Liver (tissue), 9 donors: ENCODE measurements around the gene TSC1. TPM values are rescaled to one million over a fixed set of nuclear protein-coding genes. Genes with fewer than 3 reads are reported as not detected.

Source experiments
- DNase-seq: peaks from one replicate; pipeline ENCODE4 v3.0.0-alpha.2; 2017; ENCODE audit warnings: low spot score
- H3K27ac ChIP-seq, 2 donors: one replicate each; pipeline ENCODE4 v1.7.0; 2013; ENCODE audit warnings: inconsistent platforms in 2 of 2, low read length in 2 of 2, control low read depth in 1 of 2, low read depth in 1 of 2, mild to moderate bottlenecking in 1 of 2
- H3K27me3 ChIP-seq, 4 donors: one replicate each; pipeline versions ENCODE4 v1.6.1 to v1.7.0; 2013; ENCODE audit warnings: low read length in 3 of 4, inconsistent platforms in 1 of 4, mild to moderate bottlenecking in 1 of 4, moderate library complexity in 1 of 4; ENCODE audit not compliant: control insufficient read depth in 4 of 4, insufficient read depth in 4 of 4
- H3K36me3 ChIP-seq, 4 donors: one replicate each; pipeline versions ENCODE4 v1.6.1 to v1.7.0; 2013; ENCODE audit warnings: low read length in 3 of 4, mild to moderate bottlenecking in 3 of 4, low read depth in 1 of 4, moderate library complexity in 1 of 4; ENCODE audit not compliant: control insufficient read depth in 4 of 4, insufficient read depth in 3 of 4
- H3K4me1 ChIP-seq, 4 donors: one replicate each; pipeline versions ENCODE4 v1.6.1 to v1.7.0; 2013; ENCODE audit warnings: low read length in 3 of 4, mild to moderate bottlenecking in 3 of 4, moderate library complexity in 1 of 4; ENCODE audit not compliant: control insufficient read depth in 4 of 4, insufficient read depth in 4 of 4
- H3K4me3 ChIP-seq, 3 donors: one replicate each; pipeline versions ENCODE4 v1.6.1 to v1.7.0; 2013; ENCODE audit warnings: low read length in 3 of 3, control low read depth in 1 of 3, low read depth in 1 of 3, mild to moderate bottlenecking in 1 of 3
- H3K9ac ChIP-seq, 2 donors: one replicate each; pipeline ENCODE4 v1.7.0; 2013; ENCODE audit warnings: low read length in 2 of 2, mild to moderate bottlenecking in 2 of 2, moderate library complexity in 2 of 2, control low read depth in 1 of 2, low read depth in 1 of 2
- H3K9me3 ChIP-seq, 4 donors: one replicate each; pipeline versions ENCODE4 v1.6.1 to v1.7.0; 2013; ENCODE audit warnings: low read length in 3 of 4; ENCODE audit not compliant: control insufficient read depth in 4 of 4
- ATF3 ChIP-seq: IDR thresholded peaks from 2 replicates; pipeline ENCODE4 v1.6.1; 2016; ENCODE audit warnings: antibody characterized with exemption
- CTCF ChIP-seq: fragments of 150-350 bp; IDR thresholded peaks from 2 replicates; pipeline ENCODE4 v1.5.1; 2017; ENCODE audit warnings: improper control_type of control experiment, low read depth, low read length; ENCODE audit not compliant: missing input control
- EGR1 ChIP-seq, 2 donors: IDR thresholded peaks; 2 replicates each; pipeline ENCODE4 v1.6.1; 2016 to 2018; ENCODE audit warnings: antibody characterized with exemption in 2 of 2, low read depth in 2 of 2
- FOXA1 ChIP-seq: IDR thresholded peaks from 2 replicates; pipeline ENCODE4 v1.6.1; 2016; ENCODE audit warnings: antibody characterized with exemption
- FOXA2 ChIP-seq: IDR thresholded peaks from 2 replicates; pipeline ENCODE4 v1.6.1; 2016; ENCODE audit warnings: antibody characterized with exemption
- GABPA ChIP-seq, 2 donors: IDR thresholded peaks in 1 of 2; conservative IDR thresholded peaks in 1 of 2; 2 replicates each; pipeline ENCODE4 v1.6.1; 2016; ENCODE audit warnings: antibody characterized with exemption in 2 of 2, mild to moderate bottlenecking in 1 of 2, moderate library complexity in 1 of 2
- HNF4A ChIP-seq, 2 donors: conservative IDR thresholded peaks; 2 replicates each; pipeline ENCODE4 v1.6.1; 2016; ENCODE audit warnings: antibody characterized with exemption in 2 of 2, mild to moderate bottlenecking in 2 of 2
- HNF4G ChIP-seq: IDR thresholded peaks from 2 replicates; pipeline ENCODE4 v1.6.1; 2016; ENCODE audit warnings: antibody characterized with exemption
- JUND ChIP-seq, 2 donors: IDR thresholded peaks; 2 replicates each; pipeline ENCODE4 v1.6.1; 2016; ENCODE audit warnings: antibody characterized with exemption in 2 of 2
- NR2F2 ChIP-seq: IDR thresholded peaks from 2 replicates; pipeline ENCODE4 v1.6.1; 2016; ENCODE audit warnings: antibody characterized with exemption
- RAD21 ChIP-seq, 2 donors: IDR thresholded peaks; 2 replicates each; pipeline ENCODE4 v1.6.1; 2016; ENCODE audit warnings: antibody characterized with exemption in 2 of 2, mild to moderate bottlenecking in 2 of 2
- REST ChIP-seq: IDR thresholded peaks from 2 replicates; pipeline ENCODE4 v1.6.1; 2016; ENCODE audit warnings: antibody characterized with exemption, mild to moderate bottlenecking
- RXRA ChIP-seq, 2 donors: IDR thresholded peaks; 2 replicates each; pipeline ENCODE4 v1.6.1; 2017 to 2018; ENCODE audit warnings: antibody characterized with exemption in 2 of 2, mild to moderate bottlenecking in 1 of 2
- SP1 ChIP-seq: IDR thresholded peaks from 2 replicates; pipeline ENCODE4 v1.6.1; 2018; ENCODE audit warnings: antibody characterized with exemption, mild to moderate bottlenecking
- TAF1 ChIP-seq: conservative IDR thresholded peaks from 2 replicates; pipeline ENCODE4 v1.6.1; 2016; ENCODE audit warnings: antibody characterized with exemption, mild to moderate bottlenecking
- YY1 ChIP-seq: IDR thresholded peaks from 2 replicates; pipeline ENCODE4 v1.6.1; 2016; ENCODE audit warnings: antibody characterized with exemption, mild to moderate bottlenecking
- ZBTB33 ChIP-seq: IDR thresholded peaks from 2 replicates; pipeline ENCODE4 v1.6.1; 2016; ENCODE audit warnings: antibody characterized with exemption
- WGBS: extraction: QIAGEN DNeasy Blood & Tissue Kit; methylation state at CpG from one replicate; pipeline ENCODE4 v1.1.7; 2013; 5-methylcytosine and 5-hydroxymethylcytosine counted together
- polyA plus RNA-seq, 2 donors: library from polyadenylated mRNA; stranded (reverse) in 1 of 2; unstranded in 1 of 2; fragments of 200-250 nt in 1 of 2; fragments of >200 nt in 1 of 2; fragmentation: Nextera tagmentation in 1 of 2; extraction: Ambion mirVana in 1 of 2; gene quantifications; one replicate each; pipeline versions ENCODE4 v1.2.1 to v1.2.3, GENCODE V29; 2013 to 2015
- total RNA-seq, 2 donors: library from RNA; depleted of rRNA; stranded (reverse); fragments of >200 nt; gene quantifications; one replicate each; pipeline ENCODE4 v1.2.3, GENCODE V29; 2014
- TF ChIP-seq, protein P1 (sequence below): IDR thresholded peaks from 2 replicates; pipeline ENCODE4 v1.6.1; 2016; ENCODE audit warnings: antibody characterized with exemption
- donor health status: healthy.
- donor health status: healthy.
- donor health status: healthy.
- donor health status: healthy.
- donor health status: healthy.

Gene TSC1
- total and polyA plus RNA-seq, 4 donors: 4.6 to 33.5 (median 15.6) TPM

- no peak overlapping the region for H3K4me3 ChIP-seq
- no peaks in the 10 kb centered on the region for H3K4me1 ChIP-seq
- no peaks in the 10 kb centered on the region for H3K9me3 ChIP-seq
- WGBS: 96% methylated on average over 12 of the region's 12 CpGs
- TF ChIP-seq ATF3 (no peak), FOXA2 (no peak), HNF4G (no peak), RAD21 (IDR thresholded peaks at IDR 0.05) (no peak), YY1 (no peak), TAF1 (no peak), SP1 (no peak), JUND (IDR thresholded peaks at IDR 0.05) (no peak), GABPA (IDR thresholded peaks at IDR 0.05 in 1 of 2, conservative IDR thresholded peaks at IDR 0.05 in 1 of 2) (no peak), REST (no peak), CTCF (no peak), HNF4A (conservative IDR thresholded peaks at IDR 0.05) (no peak)
- TF ChIP-seq, protein P1, sequence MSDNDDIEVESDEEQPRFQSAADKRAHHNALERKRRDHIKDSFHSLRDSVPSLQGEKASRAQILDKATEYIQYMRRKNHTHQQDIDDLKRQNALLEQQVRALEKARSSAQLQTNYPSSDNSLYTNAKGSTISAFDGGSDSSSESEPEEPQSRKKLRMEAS: no peak
- no peaks in the 10 kb centered on the region for H3K27me3 ChIP-seq
- no peak overlapping the region for H3K27ac ChIP-seq
- peaks cover 14 to 68% (median 47%) of the 10 kb centered on the region in 4 donors for H3K36me3 ChIP-seq
- H3K9ac ChIP-seq: no peak overlapping the region
- no peak for DNase-seq
These were observed 38.7 kb downstream of the TSC1 start for GRCh38 chr9:132905726-132906125.

- no peaks in the 10 kb centered on the region for H3K4me1 ChIP-seq
- no peak overlapping the region for H3K27ac ChIP-seq
- H3K4me3 ChIP-seq: no peak overlapping the region
- H3K9ac ChIP-seq: no peak overlapping the region
- peaks cover 9 to 68% (median 47%) of the 10 kb centered on the region in 4 donors for H3K36me3 ChIP-seq
- no peaks in the 10 kb centered on the region for H3K9me3 ChIP-seq
- WGBS: 94% methylated on average over 13 of the region's 13 CpGs
- no peak for DNase-seq
- H3K27me3 ChIP-seq: no peaks in the 10 kb centered on the region
- no peak for TF ChIP-seq HNF4G
- no peak for TF ChIP-seq JUND (IDR thresholded peaks at IDR 0.05)
- TF ChIP-seq RXRA (IDR thresholded peaks at IDR 0.05): no peak
- no peak for TF ChIP-seq ZBTB33
- TF ChIP-seq EGR1 (IDR thresholded peaks at IDR 0.05; ENCODE audit: low read depth in 2 of 2): no peak
- no peak for TF ChIP-seq TAF1
- TF ChIP-seq ATF3: no peak
- no peak for TF ChIP-seq YY1
- TF ChIP-seq NR2F2: no peak
- TF ChIP-seq HNF4A (conservative IDR thresholded peaks at IDR 0.05): no peak
- TF ChIP-seq CTCF: no peak
- TF ChIP-seq FOXA1: no peak
These were observed 40.6 kb downstream of the TSC1 start for GRCh38 chr9:132903574-132904492.
